GM19023 (cell line): ENCODE data around the gene NPM3.

Source experiments
- ATAC-seq: cut with Tn5 transposase; IDR thresholded peaks from one replicate; pipeline ENCODE4 v1.9.1; 2021; ENCODE audit warnings: mild to moderate bottlenecking, moderate library complexity; ENCODE audit not compliant: unreplicated experiment

NPM3 gene

GRCh38 chr10:101775273-101776160, 7.7 kb downstream of the NPM3 start, which contains the start of gene FGF8:
FGF8 (minus strand) TSS chr10:101776114; CDS start chr10:101775900, 214 bp downstream.
- no peak for ATAC-seq

DNA sequence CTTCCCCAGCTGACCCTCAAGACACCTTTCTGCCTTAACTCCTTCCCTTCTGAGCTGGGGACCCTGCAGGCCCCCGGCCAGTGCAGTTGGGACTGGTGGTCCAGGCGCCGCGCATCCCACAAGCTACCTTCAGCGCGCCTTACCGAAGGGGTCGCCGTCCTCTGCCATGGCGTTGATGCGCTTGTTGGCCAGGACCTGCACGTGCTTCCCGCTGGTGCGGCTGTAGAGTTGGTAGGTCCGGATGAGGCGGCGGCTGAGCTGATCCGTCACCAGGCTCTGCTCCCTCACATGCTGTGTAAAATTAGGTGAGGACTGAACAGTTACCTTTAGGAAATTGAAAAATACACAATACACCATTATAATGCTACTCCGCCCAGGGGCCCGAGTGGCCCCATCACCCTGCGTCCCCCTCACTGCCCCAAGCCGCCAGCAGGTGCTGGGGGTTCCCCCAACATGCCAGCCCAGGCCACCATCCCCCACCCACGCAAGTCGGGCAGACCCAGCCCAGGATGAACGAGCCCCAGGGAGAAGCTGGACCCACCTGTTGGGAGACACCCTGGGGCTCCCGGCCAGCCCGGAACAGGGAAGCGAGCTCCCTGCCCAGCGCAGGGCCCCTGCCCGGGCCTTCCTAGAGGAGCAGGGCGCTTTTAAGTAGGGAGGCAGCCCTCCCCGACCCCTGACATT, 8.5 kb downstream of the NPM3 start:
- ATAC-seq, result no peak

DNA sequence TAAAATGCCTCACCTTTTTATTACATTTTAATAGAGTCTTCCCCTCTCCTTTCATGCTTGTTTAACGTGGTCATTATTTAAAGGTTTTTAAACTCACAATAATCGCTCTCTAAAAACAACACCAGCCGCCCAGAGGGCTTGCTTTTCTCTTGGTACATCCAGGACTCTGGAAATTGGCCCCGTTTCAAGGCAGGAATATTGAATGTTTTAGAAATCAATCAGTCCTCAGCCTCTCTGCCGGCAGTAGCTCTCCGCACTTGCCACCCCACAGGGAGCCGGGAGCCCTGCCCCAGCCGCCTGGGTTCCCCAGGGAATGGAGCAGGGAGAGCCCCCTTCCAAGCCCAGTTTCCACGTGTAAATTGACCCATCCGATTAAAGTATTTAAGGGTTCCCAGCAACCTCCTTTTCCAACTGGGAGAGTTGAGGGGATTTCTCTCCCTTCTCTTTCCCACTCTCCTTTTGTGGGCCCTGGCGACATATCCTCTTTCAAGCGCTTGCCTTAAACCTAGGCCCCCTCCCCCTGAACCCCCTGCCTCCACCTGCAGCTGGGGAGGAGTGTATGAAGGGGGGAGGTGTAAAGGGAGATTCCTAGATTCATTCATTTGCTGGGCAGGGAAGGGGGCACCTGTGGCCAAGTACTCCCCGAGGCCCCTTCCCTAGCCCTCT, 9.2 kb downstream of the NPM3 start:
- no peak for ATAC-seq

DNA sequence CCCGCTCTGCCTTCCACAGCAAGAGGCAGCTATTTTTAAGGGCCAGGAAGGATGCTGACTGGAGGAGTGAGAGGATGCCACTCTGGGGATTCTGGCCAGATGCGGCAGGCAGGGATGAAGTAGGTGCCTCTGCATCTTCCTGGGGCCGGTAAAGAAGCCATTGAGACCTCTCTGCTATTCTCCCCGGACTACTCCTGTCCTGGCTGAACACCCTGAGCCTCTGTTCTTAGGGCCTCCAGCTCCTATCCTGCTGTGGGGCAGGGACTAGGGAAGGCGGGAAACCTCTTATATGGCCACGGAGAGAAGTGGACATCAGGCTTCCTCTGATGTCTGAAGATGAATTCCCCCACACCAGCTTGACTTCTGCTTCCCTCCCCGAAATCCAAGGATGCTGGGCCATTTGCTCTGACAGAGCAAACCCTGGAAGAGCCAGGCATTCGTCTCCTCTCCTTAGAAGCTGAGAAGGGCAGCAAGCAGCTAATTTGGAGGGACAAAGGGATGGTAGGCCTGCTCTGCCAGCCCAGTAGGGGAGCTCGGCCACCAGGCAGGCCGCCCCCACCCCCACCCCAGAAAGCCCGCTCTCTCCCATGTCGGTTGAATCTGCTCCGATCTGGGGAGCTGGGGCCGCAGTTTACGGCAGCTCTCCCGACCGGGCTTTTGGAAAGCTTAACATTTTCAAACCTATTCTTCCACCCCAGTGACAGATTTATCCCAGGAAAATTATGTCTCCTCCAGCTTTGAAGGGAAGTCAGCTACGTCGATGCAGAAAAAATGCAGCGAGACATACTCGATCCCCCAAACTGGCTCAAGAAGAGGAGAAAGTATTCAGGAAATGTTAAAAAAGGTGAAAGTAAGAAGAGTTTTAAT, 10.1 kb downstream of the NPM3 start:
- no peak for ATAC-seq

DNA sequence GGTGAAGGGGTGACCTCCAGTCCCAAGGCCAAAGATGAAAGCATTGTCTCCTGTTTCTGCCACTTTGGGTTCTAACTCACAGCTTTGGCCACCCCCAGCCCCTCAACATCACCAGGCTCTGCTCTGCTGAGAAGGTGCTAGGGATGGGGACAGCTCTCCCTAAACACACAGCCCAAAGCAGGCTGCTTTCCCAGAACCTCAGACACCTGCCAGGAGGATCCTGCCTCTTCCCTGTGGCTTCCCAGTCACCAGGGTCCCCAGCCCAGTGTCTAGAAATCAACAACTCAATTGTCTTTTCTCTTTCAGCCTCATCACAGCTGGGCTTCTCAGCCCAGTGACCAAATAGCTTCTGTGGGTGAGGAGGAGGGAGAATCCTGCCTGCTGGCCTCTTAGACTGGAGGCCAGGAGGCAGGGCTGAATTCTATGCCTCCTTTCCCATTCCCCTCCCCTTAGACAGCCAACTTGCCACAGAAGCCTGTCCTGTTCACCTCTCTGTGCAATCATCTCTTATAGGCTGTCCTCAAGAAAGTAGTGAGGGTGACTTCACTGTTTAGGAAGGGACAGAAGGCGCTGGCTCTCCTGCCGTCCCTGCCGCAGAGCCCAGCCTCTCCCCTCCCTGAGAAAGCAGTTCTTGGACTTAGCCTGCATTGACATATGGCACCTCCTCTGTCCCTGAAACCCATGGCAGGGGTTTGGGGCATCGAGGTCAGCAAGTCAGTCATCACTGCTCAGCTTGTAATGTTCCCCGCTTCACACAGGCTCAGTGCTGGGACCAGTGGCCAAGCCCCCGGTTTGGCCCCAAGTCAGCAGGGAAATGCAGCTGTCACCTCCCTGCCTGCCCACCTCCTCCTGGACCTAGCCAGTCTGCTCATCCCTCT, 11.0 kb downstream of the NPM3 start:
- no peak for ATAC-seq

DNA sequence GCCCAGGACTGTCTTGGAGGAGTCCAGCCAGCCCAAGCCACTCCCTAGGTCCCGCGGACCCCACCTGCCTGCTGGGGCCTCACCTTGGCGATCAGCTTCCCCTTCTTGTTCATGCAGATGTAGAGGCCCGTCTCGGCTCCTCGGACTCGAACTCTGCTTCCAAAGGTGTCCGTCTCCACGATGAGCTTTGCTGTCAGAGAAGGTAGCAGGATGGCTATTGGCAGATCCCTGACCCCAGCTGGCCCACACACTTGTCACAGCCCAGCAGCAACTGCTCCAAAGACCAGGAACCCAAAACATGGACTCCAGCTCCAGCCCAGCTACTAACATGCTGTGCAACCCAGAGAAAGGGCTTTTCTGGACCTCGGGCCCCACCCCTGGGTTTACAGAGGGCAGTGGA, 11.9 kb downstream of the NPM3 start:
- no peak for ATAC-seq

DNA sequence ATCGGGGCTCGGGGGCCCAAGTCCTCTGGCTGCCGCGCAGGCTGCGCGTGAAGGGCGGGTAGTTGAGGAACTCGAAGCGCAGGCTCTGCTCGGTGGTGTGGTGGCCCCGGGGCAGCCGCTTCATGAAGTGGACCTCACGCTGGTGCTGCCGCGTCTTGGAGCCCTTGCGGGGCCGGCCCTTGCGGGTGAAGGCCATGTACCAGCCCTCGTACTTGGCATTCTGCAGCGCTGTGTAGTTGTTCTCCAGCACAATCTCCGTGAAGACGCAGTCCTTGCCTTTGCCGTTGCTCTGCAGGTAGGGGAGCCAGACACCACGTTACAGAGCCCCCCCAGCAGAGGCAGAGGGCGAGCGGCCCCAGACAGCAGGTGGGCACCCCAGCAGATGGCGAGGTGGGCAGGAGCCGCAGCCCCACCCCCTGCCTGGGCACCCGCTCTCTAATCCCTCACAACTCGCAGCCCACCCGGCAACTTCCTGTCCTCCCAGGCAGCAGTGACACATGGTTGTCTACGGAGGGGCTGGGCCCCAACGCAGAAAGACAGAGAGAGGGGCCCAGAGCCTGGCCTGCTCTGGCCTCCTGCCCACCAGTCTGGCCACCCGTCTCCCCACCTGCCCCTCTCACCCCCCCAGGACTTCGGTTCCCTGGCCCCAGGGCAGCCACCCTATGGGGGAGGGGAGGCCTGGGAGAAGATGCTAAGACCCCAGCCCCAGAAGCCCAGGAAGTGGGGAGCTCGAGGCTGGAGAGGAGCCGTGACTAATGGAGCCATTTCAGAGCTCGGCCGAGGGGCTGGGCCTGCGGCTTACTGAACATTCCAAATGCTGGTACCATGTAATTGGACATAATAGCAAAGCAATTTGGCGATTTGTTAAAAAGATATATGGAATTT, 12.7 kb downstream of the NPM3 start:
- no peak for ATAC-seq

DNA sequence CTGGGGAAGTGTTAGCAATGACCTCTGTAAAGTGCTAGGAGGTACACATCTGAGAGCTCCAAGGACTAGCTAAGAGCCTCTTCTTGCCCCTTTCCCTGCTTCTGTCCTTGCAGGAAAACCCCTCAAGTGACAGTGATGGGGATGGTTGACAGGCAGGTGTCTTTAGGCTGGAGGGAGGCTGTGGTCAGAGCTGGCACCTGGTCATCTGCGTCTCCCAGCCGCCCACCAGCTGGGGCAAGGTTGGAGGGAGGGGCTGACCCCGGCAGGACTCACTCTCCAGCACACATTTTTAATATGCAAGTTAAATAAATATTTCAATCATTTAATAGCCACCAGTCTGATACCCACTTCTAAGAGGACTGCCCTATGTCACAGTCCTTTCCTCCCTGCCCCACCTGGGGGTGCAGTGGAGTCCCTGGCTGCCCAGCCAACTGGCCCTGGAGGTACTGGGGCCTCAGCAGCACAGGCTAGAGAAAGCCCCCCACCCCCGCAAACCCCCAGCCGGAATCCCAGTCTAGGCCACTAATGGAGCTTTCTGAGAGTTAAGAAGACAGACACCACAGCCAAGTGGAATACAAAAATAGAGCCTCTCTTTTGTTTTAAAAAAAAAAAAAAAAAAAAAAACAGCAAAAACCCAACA, 13.6 kb downstream of the NPM3 start:
- no peak for ATAC-seq

DNA sequence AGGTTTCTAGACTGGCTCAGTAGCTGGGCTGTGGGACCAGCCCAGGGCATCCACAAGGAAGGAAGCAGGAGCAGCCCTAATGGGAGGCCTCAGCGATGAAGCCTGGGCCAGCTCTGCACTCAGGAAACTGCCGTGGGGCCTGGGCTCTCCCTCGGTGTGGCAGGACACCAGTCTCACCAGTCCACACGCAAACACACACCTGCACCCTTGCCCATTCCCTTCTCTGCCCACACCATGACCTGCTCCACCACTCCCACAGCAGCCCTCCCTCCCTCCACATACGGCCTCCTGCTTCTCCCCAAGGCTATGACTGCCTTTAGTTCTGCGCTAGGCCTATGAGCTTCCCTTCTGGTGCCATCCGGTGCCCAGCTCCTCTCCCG, 14.5 kb downstream of the NPM3 start:
- ATAC-seq, result no peak

DNA sequence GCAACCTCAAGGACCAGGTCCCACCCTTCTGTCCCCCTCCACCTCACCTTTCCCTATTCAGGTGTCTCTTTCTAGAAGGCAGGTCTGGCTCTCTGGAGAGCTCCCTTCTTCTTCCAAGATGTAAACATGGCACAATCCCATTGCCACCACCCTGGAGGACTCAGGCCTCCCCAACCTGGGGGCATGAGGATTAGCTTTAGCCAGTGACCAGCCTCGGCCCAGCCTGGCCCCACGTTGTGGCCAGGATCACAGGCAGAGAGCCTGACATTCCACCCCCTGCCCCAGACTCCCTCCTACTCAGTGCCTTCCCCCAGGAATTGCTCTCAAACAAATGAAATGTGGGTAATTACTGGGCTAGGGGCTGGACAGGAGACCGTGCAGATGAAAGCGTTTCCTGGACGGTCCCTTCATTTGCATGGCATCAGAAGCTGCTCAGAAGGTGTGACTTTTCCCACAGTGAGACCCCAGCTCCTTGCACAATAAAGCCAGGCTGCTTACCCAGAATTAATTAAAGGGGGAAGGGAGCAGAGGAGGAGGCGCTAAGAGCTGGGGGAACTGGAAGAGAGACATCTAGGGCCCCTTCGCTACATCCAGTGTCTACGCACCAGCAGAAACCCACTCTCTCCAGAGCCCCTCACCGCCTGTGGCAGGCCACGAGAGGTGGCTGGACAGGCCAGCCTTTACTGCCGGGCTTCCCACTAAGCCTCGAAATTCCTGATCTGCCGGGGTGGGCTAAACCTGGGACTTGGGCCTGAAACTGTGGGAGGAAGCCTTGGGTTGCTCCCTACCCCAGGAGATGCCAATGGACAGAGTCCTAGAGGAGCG, 15.1 kb downstream of the NPM3 start:
- ATAC-seq, result no peak

GRCh38 chr10:101767600-101767945, 15.7 kb downstream of the NPM3 start:
- no peak for ATAC-seq

GRCh38 chr10:101766753-101767599, 16.3 kb downstream of the NPM3 start:
- ATAC-seq, result no peak

- ATAC-seq, result no peak
Observed at GRCh38 chr10:101766306-101766705, 16.9 kb downstream of the NPM3 start.

DNA sequence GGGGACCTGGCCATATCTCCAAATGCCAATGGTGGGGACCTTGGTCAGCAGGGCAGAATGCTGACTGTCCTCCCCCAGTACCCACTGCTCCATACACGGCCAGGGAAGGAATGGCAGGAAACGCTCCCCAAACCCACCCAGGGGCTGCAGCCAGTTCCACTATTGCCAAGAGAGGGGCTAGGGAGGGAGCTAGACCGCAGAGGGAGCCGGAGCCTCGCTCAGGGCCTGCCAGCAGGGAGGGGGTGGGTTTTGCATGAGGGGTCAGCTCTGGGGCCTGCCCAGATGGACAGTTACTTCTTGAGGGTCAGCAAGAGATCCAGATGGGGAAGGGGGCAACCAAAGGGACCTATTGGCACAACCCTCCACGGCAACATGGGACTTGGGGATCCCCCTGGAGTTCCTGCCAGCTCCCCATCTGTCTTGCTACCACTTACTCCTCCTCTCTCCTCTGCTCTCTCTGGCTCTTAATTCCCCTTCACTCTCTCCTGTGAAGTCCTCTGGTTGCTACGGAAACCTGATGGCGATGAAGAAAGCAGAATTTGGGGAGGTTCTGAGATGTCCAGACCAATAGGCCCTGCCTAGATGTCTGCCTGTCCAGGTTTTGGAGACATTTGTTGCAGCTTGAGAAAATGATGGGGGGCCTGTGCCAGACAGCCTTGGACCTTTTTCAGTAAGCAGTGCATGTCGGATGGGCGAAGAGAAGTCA, 20.0 kb downstream of the NPM3 start:
- no peak for ATAC-seq

GRCh38 chr10:101762736-101763135, 20.5 kb downstream of the NPM3 start:
- no peak for ATAC-seq

GRCh38 chr10:101761226-101761625, 22.0 kb downstream of the NPM3 start:
- ATAC-seq, result no peak
